Mesenchymal stem cell (in vitro differentiated cells and primary cell): ENCODE measurements around the gene PRKG1.
A peak's percentile ranks its signal among the peaks of the same experiment; 100 is the strongest.

Source experiments
- DNase-seq: peaks from one replicate; pipeline ENCODE4 v3.0.0-alpha.2; 2013
- H2AFZ ChIP-seq: one replicate; pipeline ENCODE4 v1.6.1; 2013; ENCODE audit warnings: low read depth, mild to moderate bottlenecking, control low read depth, inconsistent platforms, low read length, moderate library complexity
- H2AK5ac ChIP-seq: 2 replicates; pipeline ENCODE4 v1.6.1; 2013; ENCODE audit warnings: low read length, moderate library complexity, mild to moderate bottlenecking, inconsistent platforms; ENCODE audit not compliant: severe bottlenecking
- H2BK120ac ChIP-seq: one replicate; pipeline ENCODE4 v1.6.1; 2013; ENCODE audit warnings: low read depth, mild to moderate bottlenecking, inconsistent platforms, low read length, moderate library complexity
- H2BK12ac ChIP-seq, 2 experiments: one replicate each; pipeline ENCODE4 v1.6.1; 2013; ENCODE audit warnings: inconsistent platforms in 2 of 2, low read length in 2 of 2, mild to moderate bottlenecking in 2 of 2, moderate library complexity in 2 of 2, control low read depth in 1 of 2
- H2BK15ac ChIP-seq: one replicate; pipeline ENCODE4 v1.6.1; 2013; ENCODE audit warnings: mild to moderate bottlenecking, low read depth, inconsistent platforms; ENCODE audit not compliant: poor library complexity, severe bottlenecking
- H2BK5ac ChIP-seq: 2 replicates; pipeline ENCODE4 v1.6.1; 2013; ENCODE audit warnings: low read depth, mild to moderate bottlenecking, low read length, control low read depth, inconsistent platforms; ENCODE audit not compliant: poor library complexity, severe bottlenecking
- H3K14ac ChIP-seq, 2 experiments: one replicate each; pipeline ENCODE4 v1.6.1; 2013; ENCODE audit warnings: inconsistent platforms in 2 of 2, low read length in 2 of 2, control low read depth in 1 of 2, mild to moderate bottlenecking in 1 of 2, moderate library complexity in 1 of 2
- H3K18ac ChIP-seq, 2 experiments: one replicate each; pipeline ENCODE4 v1.6.1; 2013; ENCODE audit warnings: inconsistent platforms in 2 of 2, low read length in 2 of 2, control low read depth in 1 of 2, low read depth in 1 of 2, mild to moderate bottlenecking in 1 of 2
- H3K23ac ChIP-seq, 2 experiments: one replicate each; pipeline ENCODE4 v1.6.1; 2013; ENCODE audit warnings: inconsistent platforms in 2 of 2, low read length in 2 of 2, mild to moderate bottlenecking in 2 of 2, moderate library complexity in 2 of 2, control low read depth in 1 of 2
- H3K27ac ChIP-seq: 2 replicates; pipeline ENCODE4 v1.5.1; 2013; ENCODE audit warnings: mild to moderate bottlenecking, moderate library complexity, low read length, control low read depth, inconsistent platforms; ENCODE audit not compliant: poor library complexity, severe bottlenecking
- H3K27me3 ChIP-seq, 2 experiments: 2 replicates each; pipeline versions ENCODE4 v1.6.1 to v1.7.0; 2013; ENCODE audit warnings: low read length in 2 of 2, mild to moderate bottlenecking in 2 of 2, moderate library complexity in 2 of 2, control low read depth in 1 of 2, inconsistent platforms in 1 of 2; ENCODE audit not compliant: control insufficient read depth in 1 of 2, insufficient read depth in 1 of 2
- H3K36me3 ChIP-seq, 2 experiments: 2 replicates each; pipeline versions ENCODE4 v1.6.1 to v1.7.0; 2013; ENCODE audit warnings: low read length in 2 of 2, control low read depth in 1 of 2, inconsistent platforms in 1 of 2, low read depth in 1 of 2, mild to moderate bottlenecking in 1 of 2; ENCODE audit not compliant: insufficient read depth in 2 of 2, control insufficient read depth in 1 of 2
- H3K4ac ChIP-seq, 2 experiments: one replicate each; pipeline ENCODE4 v1.6.1; 2013; ENCODE audit warnings: inconsistent platforms in 2 of 2, low read length in 2 of 2, mild to moderate bottlenecking in 2 of 2, moderate library complexity in 2 of 2, control low read depth in 1 of 2, low read depth in 1 of 2
- H3K4me1 ChIP-seq: 2 replicates; pipeline ENCODE4 v1.6.1; 2013; ENCODE audit warnings: low read depth, low read length, control low read depth; ENCODE audit not compliant: control insufficient read depth, insufficient read depth
- H3K4me2 ChIP-seq: 2 replicates; pipeline ENCODE4 v1.6.1; 2013; ENCODE audit warnings: low read length, mild to moderate bottlenecking, inconsistent platforms; ENCODE audit not compliant: poor library complexity, severe bottlenecking
- H3K4me3 ChIP-seq, 2 experiments: 2 replicates each; pipeline versions ENCODE4 v1.5.1 to v1.7.0; 2013; ENCODE audit warnings: low read length in 2 of 2, mild to moderate bottlenecking in 2 of 2, control low read depth in 1 of 2, low read depth in 1 of 2; ENCODE audit not compliant: insufficient read depth in 1 of 2
- H3K79me1 ChIP-seq: replicated peaks from 2 replicates; pipeline ENCODE4 v1.6.1; 2013; ENCODE audit warnings: mild to moderate bottlenecking, control low read depth, low read length, inconsistent platforms; ENCODE audit not compliant: poor library complexity, severe bottlenecking
- H3K9ac ChIP-seq: 2 replicates; pipeline ENCODE4 v1.7.0; 2013; ENCODE audit warnings: mild to moderate bottlenecking, low read length, moderate library complexity
- H3K9me3 ChIP-seq: 2 replicates; pipeline ENCODE4 v1.7.0; 2013; ENCODE audit warnings: mild to moderate bottlenecking, low read length; ENCODE audit not compliant: control insufficient read depth
- H4K8ac ChIP-seq: one replicate; pipeline ENCODE4 v1.6.1; 2013; ENCODE audit warnings: inconsistent platforms, mild to moderate bottlenecking, low read length, moderate library complexity
- H4K91ac ChIP-seq: one replicate; pipeline ENCODE4 v1.6.1; 2013; ENCODE audit warnings: mild to moderate bottlenecking, low read length, inconsistent platforms
- WGBS: methylation state at CpG from one replicate; pipeline ENCODE4 v1.1.7; 2013; ENCODE audit warnings: mixed read lengths; 5-methylcytosine and 5-hydroxymethylcytosine counted together

PRKG1 gene

DNA sequence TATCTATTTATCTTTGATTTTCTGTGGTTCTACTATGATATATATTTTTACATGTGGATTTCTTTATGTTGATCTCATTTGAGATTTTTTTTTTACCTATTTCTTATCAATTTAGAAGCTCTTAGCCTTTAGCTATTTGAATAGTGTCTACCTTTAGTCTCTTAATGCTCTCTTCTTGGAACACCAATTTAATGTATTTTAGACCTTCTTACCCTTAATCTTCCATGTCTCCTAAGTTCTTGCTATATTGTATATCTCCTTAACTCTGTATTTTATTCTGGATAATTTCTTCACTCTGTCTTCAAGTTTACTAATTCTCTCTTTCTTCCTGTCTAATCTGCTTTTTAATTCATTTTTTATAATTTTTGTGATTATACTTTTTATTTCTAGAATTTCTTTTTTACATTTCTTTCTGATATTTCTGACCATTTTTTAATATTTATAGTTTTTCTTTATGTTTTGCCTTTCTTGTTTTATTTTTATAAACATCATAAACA lies 597.8 kb downstream of the PRKG1 start:
- Histone ChIP-seq H4K91ac (no peak overlapping the region), H2AK5ac (no peak overlapping the region), H3K9ac (no peak overlapping the region), H2BK5ac (peak overlapping the region; percentile 44), H3K4me3 (no peak overlapping the region), H2BK15ac (no peak overlapping the region), H2BK120ac (no peak overlapping the region), H2AFZ (no peak overlapping the region), H3K9me3 (peaks cover 20% of the 10 kb centered on the region), H3K4ac (no peak overlapping the region), H3K27me3 (no peaks in the 10 kb centered on the region), H3K27ac (no peak overlapping the region), H3K14ac (no peak overlapping the region), H2BK12ac (no peak overlapping the region), H3K4me2 (no peak overlapping the region), H3K79me1 (no peaks in the 10 kb centered on the region), H3K36me3 (no peaks in the 10 kb centered on the region), H3K18ac (no peak overlapping the region), H3K23ac (no peak overlapping the region), H3K4me1 (no peaks in the 10 kb centered on the region), H4K8ac (no peak overlapping the region)
- DNase-seq, result no peak

DNA sequence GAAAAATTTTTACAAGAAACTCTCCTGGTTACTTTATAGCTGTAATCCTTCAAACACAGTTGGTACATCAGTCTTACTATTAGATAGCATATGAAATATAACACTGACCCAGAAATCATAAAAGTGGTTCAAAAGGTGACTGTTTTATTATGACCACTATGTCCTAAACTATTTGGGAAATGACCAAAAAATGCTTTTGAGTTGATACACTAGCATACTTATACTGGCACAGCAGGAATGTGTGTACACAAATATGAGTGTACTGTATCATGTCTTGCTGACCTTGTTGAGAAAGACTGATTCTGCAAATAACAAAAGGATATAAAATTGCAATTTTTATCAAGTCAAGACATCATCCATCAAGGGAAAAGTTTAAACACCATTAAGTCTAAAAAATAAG lies 600.8 kb downstream of the PRKG1 start:
- Histone ChIP-seq H3K79me1 (no peaks in the 10 kb centered on the region), H4K91ac (no peak overlapping the region), H3K4ac (no peak overlapping the region), H3K4me2 (no peak overlapping the region), H3K9ac (no peak overlapping the region), H3K23ac (no peak overlapping the region), H3K27me3 (no peaks in the 10 kb centered on the region), H3K27ac (no peak overlapping the region), H2AFZ (no peak overlapping the region), H4K8ac (no peak overlapping the region), H2BK15ac (no peak overlapping the region), H3K4me1 (no peaks in the 10 kb centered on the region), H3K14ac (no peak overlapping the region), H3K18ac (no peak overlapping the region), H2BK120ac (no peak overlapping the region), H2AK5ac (no peak overlapping the region), H2BK12ac (no peak overlapping the region), H3K36me3 (no peaks in the 10 kb centered on the region), H3K9me3 (peaks cover 20% of the 10 kb centered on the region), H3K4me3 (no peak overlapping the region), H2BK5ac (no peak overlapping the region)
- no peak for DNase-seq

DNA sequence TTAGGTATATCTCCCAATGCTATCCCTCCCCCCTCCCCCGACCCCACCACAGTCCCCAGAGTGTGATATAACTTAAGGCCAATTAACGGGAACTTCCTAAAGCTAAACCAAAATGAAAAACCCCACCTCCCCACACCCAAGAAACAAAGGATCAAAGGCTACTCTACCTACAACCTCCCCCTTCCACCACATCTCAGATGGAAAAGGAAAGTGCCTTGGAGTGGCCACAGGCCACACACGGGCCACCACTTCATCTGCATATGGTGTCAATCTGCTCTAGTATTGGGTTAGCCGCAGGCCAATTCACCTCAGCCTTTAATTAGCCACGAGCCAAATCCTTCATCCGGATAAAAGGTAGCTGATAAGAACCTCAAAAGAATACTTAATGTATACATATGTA lies 605.6 kb downstream of the PRKG1 start:
- H3K27me3 ChIP-seq, result no peaks in the 10 kb centered on the region
- no peak overlapping the region for H4K91ac ChIP-seq
- H2AK5ac ChIP-seq, result no peak overlapping the region
- no peaks in the 10 kb centered on the region for H3K36me3 ChIP-seq
- H2BK15ac ChIP-seq, result no peak overlapping the region
- H3K9me3 ChIP-seq, result no peaks in the 10 kb centered on the region
- no peak overlapping the region for H2BK12ac ChIP-seq
- no peak overlapping the region for H3K4me2 ChIP-seq
- DNase-seq, result no peak
- H3K4ac ChIP-seq, result no peak overlapping the region
- no peak overlapping the region for H2AFZ ChIP-seq
- H2BK120ac ChIP-seq, result no peak overlapping the region
- WGBS, result 66% methylated on average over 5 of the region's 6 CpGs
- no peak overlapping the region for H3K9ac ChIP-seq
- H3K14ac ChIP-seq, result no peak overlapping the region
- H3K79me1 ChIP-seq, result no peaks in the 10 kb centered on the region
- H3K23ac ChIP-seq, result no peak overlapping the region
- no peak overlapping the region for H4K8ac ChIP-seq
- H3K18ac ChIP-seq, result no peak overlapping the region
- no peak overlapping the region for H3K4me3 ChIP-seq
- H3K27ac ChIP-seq, result no peak overlapping the region
- no peak overlapping the region for H2BK5ac ChIP-seq
- H3K4me1 ChIP-seq, result no peaks in the 10 kb centered on the region

DNA sequence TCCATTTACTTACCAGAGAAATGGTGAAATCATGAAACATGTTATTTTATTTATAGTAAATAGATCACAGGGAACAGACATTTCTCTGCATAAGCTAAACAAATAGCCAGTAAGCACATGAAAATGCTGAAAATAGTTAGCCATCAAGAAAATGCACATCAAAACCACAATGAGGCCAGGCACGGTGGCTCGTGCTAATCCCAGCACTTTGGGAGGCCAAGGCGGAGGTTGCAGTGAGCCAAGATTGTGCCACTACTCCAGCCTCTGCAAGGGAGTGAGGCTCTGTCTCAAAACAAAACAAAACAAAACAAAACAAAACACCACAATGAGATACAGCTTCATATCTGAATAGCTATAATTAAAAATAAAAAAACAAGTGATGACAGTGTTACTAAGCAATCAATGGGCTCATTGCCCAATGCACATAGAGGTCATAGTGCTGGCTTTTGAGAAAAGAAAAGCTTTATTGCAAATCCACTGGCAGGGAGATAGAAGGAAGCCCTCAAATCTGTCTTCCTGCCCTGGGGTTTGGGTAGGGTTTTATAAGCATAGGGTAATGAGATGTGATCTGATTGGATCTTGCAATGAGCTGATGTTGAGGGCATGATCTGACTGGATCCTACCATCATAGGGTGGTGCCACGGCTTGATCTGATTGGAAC lies 608.9 kb downstream of the PRKG1 start:
- H4K8ac ChIP-seq, result no peak overlapping the region
- H3K4me1 ChIP-seq, result no peaks in the 10 kb centered on the region
- no peak overlapping the region for H2BK120ac ChIP-seq
- H3K36me3 ChIP-seq, result no peaks in the 10 kb centered on the region
- H3K18ac ChIP-seq, result peak overlapping the region in 1 of 2 experiments; percentile 21
- DNase-seq, result peak; percentile 63
- H3K14ac ChIP-seq, result peak overlapping the region in 1 of 2 experiments; percentile 84
- no peak overlapping the region for H2AFZ ChIP-seq
- H3K4me2 ChIP-seq, result no peak overlapping the region
- H2AK5ac ChIP-seq, result no peak overlapping the region
- H2BK12ac ChIP-seq, result no peak overlapping the region
- no peak overlapping the region for H4K91ac ChIP-seq
- no peak overlapping the region for H3K27ac ChIP-seq
- no peak overlapping the region for H3K4ac ChIP-seq
- no peaks in the 10 kb centered on the region for H3K27me3 ChIP-seq
- 73% methylated on average over 4 of the region's 4 CpGs for WGBS
- H2BK5ac ChIP-seq, result no peak overlapping the region
- H3K9me3 ChIP-seq, result no peaks in the 10 kb centered on the region
- no peak overlapping the region for H3K23ac ChIP-seq
- peak overlapping the region; percentile 52 for H3K9ac ChIP-seq
- H3K4me3 ChIP-seq, result peak overlapping the region in 1 of 2 experiments; percentile 37
- no peaks in the 10 kb centered on the region for H3K79me1 ChIP-seq
- no peak overlapping the region for H2BK15ac ChIP-seq
